Hepatocyte (in vitro differentiated cells): ENCODE measurements around the gene CDK4. TPM values are rescaled to one million over a fixed set of nuclear protein-coding genes. Genes with fewer than 3 reads are reported as not detected.
A peak's percentile ranks its signal among the peaks of the same experiment; 100 is the strongest.

ENCODE experiments used
- DNase-seq: peaks from one replicate; pipeline ENCODE4 v3.0.0-alpha.2; 2016; ENCODE audit warnings: low spot score
- H2AFZ ChIP-seq: fragments of 200-600 bp; sonication (generic); 2 replicates; pipeline ENCODE4 v1.6.0; 2016; ENCODE audit warnings: antibody characterized with exemption, mild to moderate bottlenecking
- H3K27ac ChIP-seq: fragments of 200-600 bp; sonication (generic); 2 replicates; pipeline ENCODE4 v1.5.1; 2016; ENCODE audit warnings: mild to moderate bottlenecking
- H3K27me3 ChIP-seq: fragments of 200-600 bp; sonication (generic); 2 replicates; pipeline ENCODE4 v1.6.1; 2016
- H3K36me3 ChIP-seq: fragments of 200-600 bp; sonication (generic); replicated peaks from 2 replicates; pipeline ENCODE4 v1.5.1; 2016; ENCODE audit warnings: low read depth; ENCODE audit not compliant: insufficient read depth
- H3K4me1 ChIP-seq: fragments of 200-600 bp; sonication (generic); 2 replicates; pipeline ENCODE4 v1.5.1; 2016; ENCODE audit warnings: mild to moderate bottlenecking, moderate library complexity; ENCODE audit not compliant: insufficient read depth
- H3K4me2 ChIP-seq: fragments of 200-600 bp; sonication (generic); 2 replicates; pipeline ENCODE4 v1.6.0; 2016
- H3K4me3 ChIP-seq: fragments of 200-600 bp; sonication (generic); 2 replicates; pipeline ENCODE4 v1.5.1; 2016; ENCODE audit warnings: mild to moderate bottlenecking
- H3K79me2 ChIP-seq: fragments of 200-600 bp; sonication (generic); 2 replicates; pipeline ENCODE4 v1.6.0; 2017; ENCODE audit warnings: mild to moderate bottlenecking
- H3K9me2 ChIP-seq: fragments of 200-600 bp; sonication (generic); replicated peaks from 2 replicates; pipeline ENCODE4 v1.6.0; 2017; ENCODE audit warnings: mild to moderate bottlenecking; ENCODE audit not compliant: insufficient read depth
- H3K9me3 ChIP-seq: fragments of 200-600 bp; sonication (generic); 2 replicates; pipeline ENCODE4 v1.5.1; 2016; ENCODE audit warnings: low read depth, mild to moderate bottlenecking
- H4K20me1 ChIP-seq: fragments of 200-600 bp; sonication (generic); 2 replicates; pipeline ENCODE4 v1.6.0; 2016; ENCODE audit warnings: mild to moderate bottlenecking; ENCODE audit not compliant: insufficient read depth, poor library complexity, severe bottlenecking
- EZH2 ChIP-seq: fragments of 200-600 bp; sonication (generic); IDR thresholded peaks from 2 replicates; pipeline ENCODE4 v1.6.1; 2016; ENCODE audit warnings: antibody characterized with exemption, mild to moderate bottlenecking, borderline replicate concordance
- EZH2phosphoT487 ChIP-seq: fragments of 200-600 bp; sonication (generic); IDR thresholded peaks from one replicate; pipeline ENCODE4 v1.6.1; 2018; ENCODE audit warnings: antibody characterized with exemption, mild to moderate bottlenecking, low read depth, moderate library complexity; ENCODE audit not compliant: unreplicated experiment, severe bottlenecking
- WGBS: methylation state at CpG from one replicate; pipeline ENCODE4 v1.1.6; 2016; ENCODE audit warnings: low lambda C conversion rate; ENCODE audit errors: missing lambda C conversion rate; 5-methylcytosine and 5-hydroxymethylcytosine counted together
- polyA plus RNA-seq: library from polyadenylated mRNA; unstranded; fragments of >200 nt; fragmentation: Nextera tagmentation; extraction: Ambion mirVana; gene quantifications from 2 replicates; pipeline ENCODE4 v1.2.1, GENCODE V29; 2016
- total RNA-seq: library from RNA; depleted of rRNA; stranded (reverse); fragments of >200 nt; gene quantifications from 2 replicates; pipeline ENCODE4 v1.2.3, GENCODE V29; 2014
- TF ChIP-seq, protein P1 (sequence below): fragments of 200-600 bp; sonication (generic); IDR thresholded peaks from 2 replicates; pipeline ENCODE4 v1.5.1; 2016; ENCODE audit warnings: antibody characterized with exemption, mild to moderate bottlenecking; ENCODE audit not compliant: poor library complexity

The CDK4 gene
- total and polyA plus RNA-seq, 2 experiments from 2014 or later, result 306 to 308 TPM

DNA sequence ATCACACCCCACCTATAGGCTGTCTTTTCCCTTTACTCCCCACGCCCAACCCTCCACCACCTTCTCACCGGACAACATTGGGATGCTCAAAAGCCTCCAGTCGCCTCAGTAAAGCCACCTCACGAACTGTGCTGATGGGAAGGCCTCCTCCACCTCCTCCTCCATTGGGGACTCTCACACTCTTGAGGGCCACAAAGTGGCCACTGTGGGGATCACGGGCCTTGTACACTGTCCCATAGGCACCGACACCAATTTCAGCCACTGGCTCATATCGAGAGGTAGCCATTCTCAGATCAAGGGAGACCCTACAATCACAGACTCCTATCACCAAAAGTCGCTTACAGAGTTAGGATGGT is 700 bp downstream of the CDK4 start:
- Histone ChIP-seq H3K4me2 (peak overlapping the region; percentile 88), H3K9me3 (no peaks in the 10 kb centered on the region), H2AFZ (no peak overlapping the region), H3K4me3 (peak overlapping the region; percentile 46), H3K27ac (peak overlapping the region; percentile 96), H3K27me3 (no peaks in the 10 kb centered on the region), H3K36me3 (peaks cover 3% of the 10 kb centered on the region), H3K4me1 (peaks cover 22% of the 10 kb centered on the region), H3K79me2 (peaks cover 35% of the 10 kb centered on the region), H3K9me2 (no peaks in the 10 kb centered on the region), H4K20me1 (peaks cover under 1% of the 10 kb centered on the region)
- WGBS, result 8% methylated on average over 8 of the region's 8 CpGs
- DNase-seq, result no peak
- TF ChIP-seq EZH2 (no peak), EZH2phosphoT487 (no peak)
- TF ChIP-seq, protein P1, sequence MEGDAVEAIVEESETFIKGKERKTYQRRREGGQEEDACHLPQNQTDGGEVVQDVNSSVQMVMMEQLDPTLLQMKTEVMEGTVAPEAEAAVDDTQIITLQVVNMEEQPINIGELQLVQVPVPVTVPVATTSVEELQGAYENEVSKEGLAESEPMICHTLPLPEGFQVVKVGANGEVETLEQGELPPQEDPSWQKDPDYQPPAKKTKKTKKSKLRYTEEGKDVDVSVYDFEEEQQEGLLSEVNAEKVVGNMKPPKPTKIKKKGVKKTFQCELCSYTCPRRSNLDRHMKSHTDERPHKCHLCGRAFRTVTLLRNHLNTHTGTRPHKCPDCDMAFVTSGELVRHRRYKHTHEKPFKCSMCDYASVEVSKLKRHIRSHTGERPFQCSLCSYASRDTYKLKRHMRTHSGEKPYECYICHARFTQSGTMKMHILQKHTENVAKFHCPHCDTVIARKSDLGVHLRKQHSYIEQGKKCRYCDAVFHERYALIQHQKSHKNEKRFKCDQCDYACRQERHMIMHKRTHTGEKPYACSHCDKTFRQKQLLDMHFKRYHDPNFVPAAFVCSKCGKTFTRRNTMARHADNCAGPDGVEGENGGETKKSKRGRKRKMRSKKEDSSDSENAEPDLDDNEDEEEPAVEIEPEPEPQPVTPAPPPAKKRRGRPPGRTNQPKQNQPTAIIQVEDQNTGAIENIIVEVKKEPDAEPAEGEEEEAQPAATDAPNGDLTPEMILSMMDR, result no peak

DNA sequence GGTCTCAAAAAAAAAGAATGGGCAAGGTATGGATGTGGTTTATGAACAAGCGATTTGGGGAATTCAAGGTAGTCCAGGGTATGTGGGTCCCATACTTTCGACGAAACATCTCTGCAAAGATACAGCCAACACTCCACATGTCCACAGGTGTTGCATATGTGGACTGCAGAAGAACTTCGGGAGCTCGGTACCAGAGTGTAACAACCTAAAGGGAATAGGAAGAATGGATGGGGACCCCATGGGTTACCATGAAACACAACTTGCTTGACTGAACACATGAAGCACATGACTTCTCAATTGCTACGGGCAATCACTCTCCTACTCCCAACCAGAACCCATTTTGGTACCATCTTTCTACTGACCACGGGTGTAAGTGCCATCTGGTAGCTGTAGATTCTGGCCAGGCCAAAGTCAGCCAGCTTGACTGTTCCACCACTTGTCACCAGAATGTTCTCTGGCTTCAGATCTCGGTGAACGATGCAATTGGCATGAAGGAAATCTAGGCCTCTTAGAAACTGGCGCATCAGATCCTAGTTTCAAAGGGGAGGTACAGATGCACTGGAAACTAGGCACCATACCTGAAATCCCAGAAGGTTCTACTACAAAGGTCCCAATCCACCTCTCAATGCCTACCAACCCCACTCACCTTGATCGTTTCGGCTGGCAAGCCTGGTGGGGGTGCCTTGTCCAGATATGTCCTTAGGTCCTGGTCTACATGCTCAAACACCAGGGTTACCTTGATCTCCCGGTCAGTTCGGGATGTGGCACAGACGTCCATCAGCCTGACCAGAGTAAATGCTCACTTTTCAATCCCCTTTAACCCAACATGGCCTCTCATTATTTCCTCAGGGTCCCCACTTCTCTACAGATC is 1.3 kb downstream of the CDK4 start:
- no peak for DNase-seq
- Histone ChIP-seq H3K36me3 (peaks cover 3% of the 10 kb centered on the region), H2AFZ (no peak overlapping the region), H3K9me3 (no peaks in the 10 kb centered on the region), H3K79me2 (peaks cover 35% of the 10 kb centered on the region), H3K27me3 (no peaks in the 10 kb centered on the region), H3K9me2 (no peaks in the 10 kb centered on the region), H3K4me3 (peak overlapping the region; percentile 46), H3K4me2 (peak overlapping the region; percentile 88), H4K20me1 (no peaks in the 10 kb centered on the region), H3K4me1 (peaks cover 23% of the 10 kb centered on the region), H3K27ac (peak overlapping the region; percentile 96)
- TF ChIP-seq EZH2 (no peak), EZH2phosphoT487 (no peak)
- TF ChIP-seq, protein P1, result no peak
- WGBS, result 88% methylated on average over 15 of the region's 15 CpGs

DNA sequence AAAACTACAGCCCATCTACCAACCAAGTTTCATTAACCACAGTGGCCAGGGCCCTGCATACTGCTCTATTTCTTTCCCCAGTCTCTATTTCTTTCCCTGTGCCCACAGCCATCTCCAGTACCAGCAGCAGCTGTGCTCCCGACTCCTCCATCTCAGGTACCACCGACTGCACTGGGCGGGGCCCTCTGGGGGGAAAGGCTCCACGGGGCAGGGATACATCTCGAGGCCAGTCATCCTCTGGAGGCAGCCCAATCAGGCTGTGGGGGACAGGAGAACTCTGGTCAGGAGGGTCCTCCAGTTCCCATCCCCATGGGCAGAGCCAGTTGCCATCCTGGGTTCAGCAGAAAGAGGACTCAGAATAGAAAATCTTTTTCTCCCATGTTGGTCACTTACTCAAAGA is 3.0 kb downstream of the CDK4 start:
- H3K4me3 ChIP-seq, result no peak overlapping the region
- no peak overlapping the region for H3K4me2 ChIP-seq
- no peaks in the 10 kb centered on the region for H3K27me3 ChIP-seq
- no peak overlapping the region for H2AFZ ChIP-seq
- peaks cover 25% of the 10 kb centered on the region for H3K4me1 ChIP-seq
- H3K27ac ChIP-seq, result no peak overlapping the region
- peaks cover 35% of the 10 kb centered on the region for H3K79me2 ChIP-seq
- no peaks in the 10 kb centered on the region for H3K9me3 ChIP-seq
- H3K36me3 ChIP-seq, result peaks cover 3% of the 10 kb centered on the region
- WGBS, result 92% methylated on average over 5 of the region's 5 CpGs
- no peak for DNase-seq
- TF ChIP-seq EZH2phosphoT487 (no peak), EZH2 (no peak)
- TF ChIP-seq, protein P1, result no peak
- H4K20me1 ChIP-seq, result no peaks in the 10 kb centered on the region
- H3K9me2 ChIP-seq, result no peaks in the 10 kb centered on the region
